ENCODE results near the gene NCBP2L. TPM values are rescaled to one million over a fixed set of nuclear protein-coding genes. Genes with fewer than 3 reads are reported as not detected.

NCBP2L gene
- total and polyA plus RNA-seq, 9 of the 15 experiments (the other 6 are each of a cell fraction or from before 2014, with no cell fraction given): not detected

GRCh38 chrX:107733686-107734085, 43.8 kb upstream of the NCBP2L start (continued):
- TF ChIP-seq AFF4 (CRISPR knock-in tag; IDR thresholded peaks at IDR 0.05): no peak

DNA sequence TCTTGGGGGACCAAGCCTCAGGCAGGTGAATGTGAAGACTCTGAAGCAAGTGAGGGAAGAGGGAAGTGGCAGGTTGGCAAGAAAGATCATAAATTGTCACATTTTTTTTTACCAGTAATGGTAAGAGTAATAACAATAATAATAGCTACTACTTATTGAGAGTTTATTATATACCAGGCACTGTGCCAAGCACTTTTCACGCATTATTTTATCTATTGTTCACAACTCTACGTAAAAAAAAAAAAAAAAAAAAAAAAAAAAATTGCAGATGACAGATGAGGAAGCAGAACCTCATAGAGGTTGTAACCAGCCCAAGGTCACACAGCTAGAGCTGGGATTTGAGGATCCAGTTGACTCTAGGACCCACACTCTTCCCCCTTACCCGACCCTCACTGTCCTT, 42.9 kb upstream of the NCBP2L start:
- H3K9ac ChIP-seq (ENCODE audit: insufficient read depth in 1 of 2, low read depth in 2 of 2, low read length in 2 of 2): no peak overlapping the region
- no peak overlapping the region for H3K4me2 ChIP-seq (ENCODE audit: insufficient read depth, low read length)
- ATAC-seq (no peak), DNase-seq (ENCODE audit: extremely low read depth in 1 of 4, low spot score in 3 of 4) (no peak), FAIRE-seq (no peak)
- no peak overlapping the region for H2AFZ ChIP-seq (ENCODE audit: low read depth, low read length)
- H3K27ac ChIP-seq (ENCODE audit: extremely low read depth, low read depth, low read length): no peak overlapping the region
- H3K4me1 ChIP-seq (replicated peaks in 1 of 2; ENCODE audit: control insufficient read depth in 2 of 2, insufficient read depth in 2 of 2, low read length in 2 of 2): peaks cover 12 to 24% of the 10 kb centered on the region in 2 experiments; a peak in 4 of 5 replicates
- no peaks in the 10 kb centered on the region for H3K9me1 ChIP-seq (ENCODE audit: control insufficient read depth, insufficient read depth, low read length)
- H3K79me2 ChIP-seq (ENCODE audit: control insufficient read depth, insufficient read depth, low read length): no peaks in the 10 kb centered on the region
- H4K20me1 ChIP-seq (replicated peaks; ENCODE audit: control insufficient read depth, insufficient read depth, low read length): no peaks in the 10 kb centered on the region
- no peaks in the 10 kb centered on the region for H3K36me3 ChIP-seq (ENCODE audit: control insufficient read depth, insufficient read depth, low read length)
- no peaks in the 10 kb centered on the region for H3K9me3 ChIP-seq (replicated peaks; ENCODE audit: control insufficient read depth, insufficient read depth, low read depth, low read length)
- 14% methylated on average over 2 of the region's 3 CpGs for WGBS (ENCODE audit: insufficient coverage, low coverage, missing lambda C conversion rate)
- POLR2A ChIA-PET: no interaction called here
- BruUV-seq (replicated peaks): no TSS peak
- in situ Hi-C loops (cut with MboI) (no loop called here), intact Hi-C loops (cut with micrococcal nuclease) (loop anchor here (5.0 kb wide), 1 partner anchor 62 kb away; no protein-coding TSS in a partner anchor)
- 0 out of 5 replicates have a peak, but pooled peaks cover 0 to 11% of the 10 kb centered on the region in 2 experiments for H3K27me3 ChIP-seq (ENCODE audit: control insufficient read depth in 2 of 2, insufficient read depth in 2 of 2, low read length in 2 of 2)
- TF ChIP-seq CBFA2T2 (conservative IDR thresholded peaks at IDR 0.05) (no peak), USF2 (CRISPR knock-in tag; IDR thresholded peaks at IDR 0.05) (no peak), ZNF717 (CRISPR knock-in tag; IDR thresholded peaks at IDR 0.05) (no peak)
- CTCF ChIA-PET (ENCODE audit: low intra/inter-chr PET ratio): no interaction called here
- no peak overlapping the region for H3K4me3 ChIP-seq
